ENCODE measurements around the gene LRBA. TPM values are rescaled to one million over a fixed set of nuclear protein-coding genes. Genes with fewer than 3 reads are reported as not detected.

LRBA gene
- total and polyA plus RNA-seq, 9 of the 15 experiments (the other 6 are each of a cell fraction or from before 2014, with no cell fraction given), result 24.2 to 88.7 (median 59.7) TPM

DNA sequence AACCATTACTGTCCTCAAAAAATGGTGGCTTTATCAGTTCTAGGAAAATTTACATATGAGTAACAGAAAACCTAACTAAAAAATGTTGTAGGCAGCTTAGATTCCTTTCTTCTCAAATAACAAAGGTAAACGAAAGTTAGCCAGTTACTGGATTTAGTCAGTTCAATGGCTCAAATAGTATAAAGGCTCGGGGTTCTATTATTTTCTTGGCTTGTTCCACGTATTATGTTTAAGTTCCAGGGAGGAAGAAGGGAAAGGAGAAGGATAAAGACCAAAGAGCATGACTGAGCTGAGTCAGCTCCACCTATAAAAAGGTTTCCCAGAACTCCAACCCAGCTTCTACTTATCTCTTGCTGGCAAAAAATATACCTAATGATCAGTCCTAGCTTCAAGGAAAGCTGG, 474.1 kb downstream of the LRBA start (continued):
- TF ChIP-seq, protein P1, sequence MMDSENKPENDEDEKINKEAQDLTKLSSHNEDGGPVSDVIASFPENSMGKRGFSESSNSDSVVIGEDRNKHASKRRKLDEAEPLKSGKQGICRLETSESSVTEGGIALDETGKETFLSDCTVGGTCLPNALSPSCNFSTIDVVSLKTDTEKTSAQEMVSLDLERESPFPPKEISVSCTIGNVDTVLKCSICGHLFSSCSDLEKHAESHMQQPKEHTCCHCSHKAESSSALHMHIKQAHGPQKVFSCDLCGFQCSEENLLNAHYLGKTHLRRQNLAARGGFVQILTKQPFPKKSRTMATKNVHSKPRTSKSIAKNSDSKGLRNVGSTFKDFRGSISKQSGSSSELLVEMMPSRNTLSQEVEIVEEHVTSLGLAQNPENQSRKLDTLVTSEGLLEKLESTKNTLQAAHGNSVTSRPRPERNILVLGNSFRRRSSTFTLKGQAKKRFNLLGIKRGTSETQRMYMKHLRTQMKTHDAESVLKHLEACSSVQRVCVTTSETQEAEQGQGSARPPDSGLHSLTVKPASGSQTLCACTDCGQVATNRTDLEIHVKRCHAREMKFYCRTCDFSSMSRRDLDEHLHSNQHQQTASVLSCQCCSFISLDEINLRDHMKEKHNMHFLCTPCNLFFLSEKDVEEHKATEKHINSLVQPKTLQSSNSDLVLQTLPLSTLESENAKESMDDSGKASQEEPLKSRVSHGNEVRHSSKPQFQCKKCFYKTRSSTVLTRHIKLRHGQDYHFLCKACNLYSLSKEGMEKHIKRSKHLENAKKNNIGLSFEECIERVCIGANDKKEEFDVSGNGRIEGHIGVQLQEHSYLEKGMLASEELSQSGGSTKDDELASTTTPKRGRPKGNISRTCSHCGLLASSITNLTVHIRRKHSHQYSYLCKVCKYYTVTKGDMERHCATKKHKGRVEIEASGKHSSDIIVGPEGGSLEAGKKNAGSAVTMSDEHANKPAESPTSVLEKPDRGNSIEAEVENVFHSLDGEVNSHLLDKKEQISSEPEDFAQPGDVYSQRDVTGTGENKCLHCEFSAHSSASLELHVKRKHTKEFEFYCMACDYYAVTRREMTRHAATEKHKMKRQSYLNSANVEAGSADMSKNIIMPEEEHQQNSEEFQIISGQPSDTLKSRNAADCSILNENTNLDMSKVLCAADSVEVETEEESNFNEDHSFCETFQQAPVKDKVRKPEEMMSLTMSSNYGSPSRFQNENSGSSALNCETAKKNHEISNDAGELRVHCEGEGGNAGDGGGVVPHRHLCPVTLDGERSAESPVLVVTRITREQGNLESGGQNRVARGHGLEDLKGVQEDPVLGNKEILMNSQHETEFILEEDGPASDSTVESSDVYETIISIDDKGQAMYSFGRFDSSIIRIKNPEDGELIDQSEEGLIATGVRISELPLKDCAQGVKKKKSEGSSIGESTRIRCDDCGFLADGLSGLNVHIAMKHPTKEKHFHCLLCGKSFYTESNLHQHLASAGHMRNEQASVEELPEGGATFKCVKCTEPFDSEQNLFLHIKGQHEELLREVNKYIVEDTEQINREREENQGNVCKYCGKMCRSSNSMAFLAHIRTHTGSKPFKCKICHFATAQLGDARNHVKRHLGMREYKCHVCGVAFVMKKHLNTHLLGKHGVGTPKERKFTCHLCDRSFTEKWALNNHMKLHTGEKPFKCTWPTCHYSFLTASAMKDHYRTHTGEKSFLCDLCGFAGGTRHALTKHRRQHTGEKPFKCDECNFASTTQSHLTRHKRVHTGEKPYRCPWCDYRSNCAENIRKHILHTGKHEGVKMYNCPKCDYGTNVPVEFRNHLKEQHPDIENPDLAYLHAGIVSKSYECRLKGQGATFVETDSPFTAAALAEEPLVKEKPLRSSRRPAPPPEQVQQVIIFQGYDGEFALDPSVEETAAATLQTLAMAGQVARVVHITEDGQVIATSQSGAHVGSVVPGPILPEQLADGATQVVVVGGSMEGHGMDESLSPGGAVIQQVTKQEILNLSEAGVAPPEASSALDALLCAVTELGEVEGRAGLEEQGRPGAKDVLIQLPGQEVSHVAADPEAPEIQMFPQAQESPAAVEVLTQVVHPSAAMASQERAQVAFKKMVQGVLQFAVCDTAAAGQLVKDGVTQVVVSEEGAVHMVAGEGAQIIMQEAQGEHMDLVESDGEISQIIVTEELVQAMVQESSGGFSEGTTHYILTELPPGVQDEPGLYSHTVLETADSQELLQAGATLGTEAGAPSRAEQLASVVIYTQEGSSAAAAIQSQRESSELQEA (IDR thresholded peaks at IDR 0.05; ENCODE audit: low read depth), result no peak
- TF ChIP-seq MEF2A (IDR thresholded peaks at IDR 0.05; ENCODE audit: control insufficient read depth, low read depth, low read length) (peak; percentile 48; the same call in 1 of the 2 replicates), CHCHD3 (CRISPR knock-in tag; IDR thresholded peaks at IDR 0.05) (no peak), ZC3H8 (IDR thresholded peaks at IDR 0.05) (no peak), C11orf30 (IDR thresholded peaks at IDR 0.05; ENCODE audit: low read depth) (peak; percentile 68), HMGN3 (IDR thresholded peaks at IDR 0.05; ENCODE audit: borderline replicate concordance, extremely low read depth, insufficient read length, low read depth, low read length) (no peak), ZNF766 (CRISPR knock-in tag; conservative IDR thresholded peaks at IDR 0.05) (0 out of 2 replicates have a peak, but pooled peaks have one; percentile 52), FOXM1 (IDR thresholded peaks at IDR 0.05; ENCODE audit: low read depth) (peak; percentile 26; the same call in 1 of the 2 replicates), FOXM1 (CRISPR knock-in tag; IDR thresholded peaks at IDR 0.05; ENCODE audit: low read depth) (no peak), PATZ1 (CRISPR knock-in tag; IDR thresholded peaks at IDR 0.05; ENCODE audit: borderline replicate concordance) (no peak), EP300 (IDR thresholded peaks at IDR 0.05; ENCODE audit: low read length) (peak; percentile 63; the same call in 1 of the 2 replicates), NUFIP1 (IDR thresholded peaks at IDR 0.05; ENCODE audit: partially characterized antibody) (no peak), NFRKB (IDR thresholded peaks at IDR 0.05; ENCODE audit: low read depth) (no peak), MLLT1 (IDR thresholded peaks at IDR 0.05) (no peak)
- TF ChIP-seq, protein P2, sequence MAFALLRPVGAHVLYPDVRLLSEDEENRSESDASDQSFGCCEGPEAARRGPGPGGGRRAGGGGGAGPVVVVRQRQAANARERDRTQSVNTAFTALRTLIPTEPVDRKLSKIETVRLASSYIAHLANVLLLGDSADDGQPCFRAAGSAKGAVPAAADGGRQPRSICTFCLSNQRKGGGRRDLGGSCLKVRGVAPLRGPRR (CRISPR knock-in tag; IDR thresholded peaks at IDR 0.05), result no peak

Measured in K562 (cell line).